Right atrium auricular region (tissue), 2 donors: Measurements from ENCODE around the gene PCDH19. TPM values are rescaled to one million over a fixed set of nuclear protein-coding genes. Genes with fewer than 3 reads are reported as not detected.

Experiments used
- DNase-seq: peaks from one replicate; pipeline ENCODE4 v3.0.0-alpha.2; 2019; ENCODE audit warnings: low spot score
- H3K27ac ChIP-seq, 2 donors: fragments of 200-600 bp; sonication (generic); 1 replicate in 1 of 2; 2 replicates in 1 of 2; pipeline ENCODE4 v1.5.1; 2016 to 2019
- H3K27me3 ChIP-seq, 2 donors: fragments of 200-600 bp; sonication (generic); one replicate each; pipeline versions ENCODE4 v1.5.1 to v1.6.0; 2017 to 2019
- H3K36me3 ChIP-seq: fragments of 200-600 bp; sonication (generic); one replicate; pipeline ENCODE4 v1.5.1; 2016
- H3K4me1 ChIP-seq, 2 donors: fragments of 200-600 bp; sonication (generic); one replicate each; pipeline versions ENCODE4 v1.5.1 to v1.6.0; 2017 to 2019
- H3K4me3 ChIP-seq, 2 donors: fragments of 200-600 bp; sonication (generic); 1 replicate in 1 of 2; 2 replicates in 1 of 2; pipeline ENCODE4 v1.5.1; 2017 to 2019; ENCODE audit warnings: mild to moderate bottlenecking in 1 of 2, moderate library complexity in 1 of 2
- H3K9me3 ChIP-seq, 2 donors: fragments of 200-600 bp; sonication (generic); one replicate each; pipeline ENCODE4 v1.5.1; 2019
- total RNA-seq, 2 donors: library from RNA; depleted of rRNA; stranded (reverse); fragments of >200 nt; gene quantifications; one replicate each; pipeline ENCODE4 v1.1.0, GENCODE V29; 2016
- TF ChIP-seq, protein P1 (sequence below), 2 donors: fragments of 200-600 bp; sonication (generic); IDR thresholded peaks; one replicate each; pipeline ENCODE4 v1.5.1; 2019; ENCODE audit warnings: antibody characterized with exemption in 2 of 2

Gene PCDH19
- total RNA-seq, 2 donors from 2014 or later = 0.51 to 0.56 TPM

DNA sequence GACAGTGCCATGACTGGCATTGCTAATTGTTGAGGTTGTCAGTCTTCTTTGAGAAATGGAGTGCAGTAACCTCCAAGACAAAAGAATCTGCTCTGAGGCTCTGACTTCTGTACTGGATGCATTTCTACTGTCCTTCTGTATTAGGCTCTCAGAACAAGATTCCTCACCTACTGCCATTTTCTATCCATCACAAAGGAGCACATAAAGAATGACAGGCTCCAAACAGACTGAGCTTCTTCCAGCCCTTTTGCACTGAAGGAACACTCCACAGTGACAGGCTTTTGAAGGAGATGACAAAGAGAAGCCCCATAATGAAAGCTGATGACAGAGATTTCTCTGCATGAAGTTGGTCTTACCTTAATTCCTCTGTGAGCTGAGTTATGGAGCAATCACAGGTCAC, 162.2 kb downstream of the PCDH19 start:
- Histone ChIP-seq H3K27ac (no peak overlapping the region), H3K36me3 (no peaks in the 10 kb centered on the region)
- TF ChIP-seq, protein P1, sequence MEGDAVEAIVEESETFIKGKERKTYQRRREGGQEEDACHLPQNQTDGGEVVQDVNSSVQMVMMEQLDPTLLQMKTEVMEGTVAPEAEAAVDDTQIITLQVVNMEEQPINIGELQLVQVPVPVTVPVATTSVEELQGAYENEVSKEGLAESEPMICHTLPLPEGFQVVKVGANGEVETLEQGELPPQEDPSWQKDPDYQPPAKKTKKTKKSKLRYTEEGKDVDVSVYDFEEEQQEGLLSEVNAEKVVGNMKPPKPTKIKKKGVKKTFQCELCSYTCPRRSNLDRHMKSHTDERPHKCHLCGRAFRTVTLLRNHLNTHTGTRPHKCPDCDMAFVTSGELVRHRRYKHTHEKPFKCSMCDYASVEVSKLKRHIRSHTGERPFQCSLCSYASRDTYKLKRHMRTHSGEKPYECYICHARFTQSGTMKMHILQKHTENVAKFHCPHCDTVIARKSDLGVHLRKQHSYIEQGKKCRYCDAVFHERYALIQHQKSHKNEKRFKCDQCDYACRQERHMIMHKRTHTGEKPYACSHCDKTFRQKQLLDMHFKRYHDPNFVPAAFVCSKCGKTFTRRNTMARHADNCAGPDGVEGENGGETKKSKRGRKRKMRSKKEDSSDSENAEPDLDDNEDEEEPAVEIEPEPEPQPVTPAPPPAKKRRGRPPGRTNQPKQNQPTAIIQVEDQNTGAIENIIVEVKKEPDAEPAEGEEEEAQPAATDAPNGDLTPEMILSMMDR (IDR thresholded peaks at IDR 0.05) = no peak

DNA sequence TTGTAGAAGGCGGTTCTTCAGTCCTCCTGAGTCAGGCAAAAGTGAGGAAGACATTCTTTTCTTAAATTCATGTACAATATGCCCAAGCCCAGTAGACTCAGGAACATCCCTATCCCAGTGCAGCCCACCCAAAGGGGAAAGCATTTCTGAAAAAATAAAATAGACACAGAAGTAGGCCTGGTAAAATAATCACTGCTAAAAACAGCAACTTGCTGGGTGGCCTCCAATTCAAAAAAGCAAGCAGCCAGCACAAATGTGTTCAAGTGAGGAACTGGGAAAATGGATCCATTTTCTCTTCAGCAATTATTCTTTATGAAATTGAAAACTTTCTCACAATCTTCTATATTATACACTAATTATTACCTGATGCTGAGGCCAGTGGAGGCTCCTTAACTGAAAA, 165.4 kb downstream of the PCDH19 start:
- Histone ChIP-seq H3K4me3 (no peak overlapping the region), H3K36me3 (no peaks in the 10 kb centered on the region), H3K9me3 (no peaks in the 10 kb centered on the region), H3K27me3 (no peaks in the 10 kb centered on the region), H3K27ac (no peak overlapping the region), H3K4me1 (no peaks in the 10 kb centered on the region)
- TF ChIP-seq, protein P1 (IDR thresholded peaks at IDR 0.05) = no peak
- no peak for DNase-seq

More for the DNA sequence above, 162.2 kb downstream of the PCDH19 start:
- Histone ChIP-seq H3K9me3 (peaks cover 0 to 3% of the 10 kb centered on the region in 2 donors), H3K4me3 (no peak overlapping the region), H3K27me3 (no peaks in the 10 kb centered on the region), H3K4me1 (no peaks in the 10 kb centered on the region)
- DNase-seq = no peak

Other genes starting within 250 kb of the PCDH19 start
- 1 to 10 TPM in 1 of 2 donors, not detected in 1; 1.3 TPM for gene TNMD, start 174.7 kb upstream of the PCDH19 start, total RNA-seq
- gene TSPAN6, start 226.5 kb upstream of the PCDH19 start, total RNA-seq = 10 to 100 TPM in 1 of 2 donors, 1 to 10 TPM in 1; 7.5 to 12.0 TPM
- gene SRPX2, start 233.9 kb upstream of the PCDH19 start, total RNA-seq = 10 to 100 TPM; 14.9 to 15.3 TPM